Measurements from ENCODE around the gene GNB1L.

Gene GNB1L

DNA sequence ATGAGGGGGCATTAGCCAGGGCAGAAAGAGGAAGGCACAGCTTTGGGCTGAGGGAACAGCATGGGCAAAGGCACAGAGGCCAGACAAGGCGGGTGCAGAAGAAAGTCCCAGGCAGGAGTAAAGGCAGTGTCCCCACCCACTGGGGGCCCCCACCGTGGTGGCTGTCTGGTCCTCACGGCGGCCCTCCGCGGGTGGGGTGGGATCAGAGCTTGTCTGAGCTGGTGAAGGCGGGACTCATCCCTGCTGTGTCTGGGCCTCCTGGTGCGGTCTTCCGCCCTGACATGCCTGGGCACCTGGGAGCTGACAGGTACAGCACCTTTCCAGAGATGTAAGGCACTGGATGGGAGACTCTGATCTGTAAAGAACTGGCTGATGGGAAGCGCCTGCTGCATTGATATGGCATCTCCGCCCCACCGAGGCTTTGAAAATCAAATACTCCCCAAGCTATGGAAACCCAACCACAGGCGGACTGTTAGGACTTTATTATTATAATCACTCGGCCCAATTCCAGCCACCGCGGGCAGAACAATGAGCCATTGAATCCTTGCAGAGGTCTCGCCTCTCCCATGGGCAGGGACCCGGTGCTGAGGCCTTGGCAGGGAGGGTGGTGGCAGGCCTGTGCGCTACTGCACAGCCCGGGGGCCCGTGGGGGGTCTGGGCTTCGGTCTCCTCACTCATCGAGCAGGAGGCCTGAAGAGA, 14.2 kb upstream of the GNB1L start:
- H3K79me2 ChIP-seq (ENCODE audit: low read length): no peaks in the 10 kb centered on the region
- no peak overlapping the region for H3K4me2 ChIP-seq (ENCODE audit: low read length)
- no peaks in the 10 kb centered on the region for H3K9me3 ChIP-seq (ENCODE audit: insufficient read depth, low read length)
- no peaks in the 10 kb centered on the region for H3K27me3 ChIP-seq (ENCODE audit: low read depth, low read length)
- no peaks in the 10 kb centered on the region for H4K20me1 ChIP-seq (ENCODE audit: insufficient read depth, low read length)
- TF ChIP-seq CTCF (IDR thresholded peaks at IDR 0.05; ENCODE audit: low read depth, low read length) (no peak), EZH2phosphoT487 (IDR thresholded peaks at IDR 0.05; ENCODE audit: low read depth) (no peak)
- no peak overlapping the region for H3K27ac ChIP-seq (ENCODE audit: low read length)
- H3K4me3 ChIP-seq (ENCODE audit: low read length): no peak overlapping the region
- no peaks in the 10 kb centered on the region for H3K36me3 ChIP-seq (replicated peaks; ENCODE audit: low read depth, low read length)
- H3K4me1 ChIP-seq (ENCODE audit: low read length): no peaks in the 10 kb centered on the region
- no peak overlapping the region for H3K9ac ChIP-seq (ENCODE audit: low read length)
- no peak overlapping the region for H2AFZ ChIP-seq (ENCODE audit: low read depth, low read length)

GRCh38 chr22:19868333-19868732, 13.7 kb upstream of the GNB1L start:
- no peaks in the 10 kb centered on the region for H3K4me1 ChIP-seq (ENCODE audit: low read length)
- H2AFZ ChIP-seq (ENCODE audit: low read depth, low read length): no peak overlapping the region
- no peaks in the 10 kb centered on the region for H4K20me1 ChIP-seq (ENCODE audit: insufficient read depth, low read length)
- H3K79me2 ChIP-seq (ENCODE audit: low read length): no peaks in the 10 kb centered on the region
- H3K4me3 ChIP-seq (ENCODE audit: low read length): no peak overlapping the region
- no peak for TF ChIP-seq CTCF (IDR thresholded peaks at IDR 0.05; ENCODE audit: low read depth, low read length)
- TF ChIP-seq EZH2phosphoT487 (IDR thresholded peaks at IDR 0.05; ENCODE audit: low read depth): no peak
- H3K9me3 ChIP-seq (ENCODE audit: insufficient read depth, low read length): no peaks in the 10 kb centered on the region
- no peak overlapping the region for H3K4me2 ChIP-seq (ENCODE audit: low read length)
- H3K27me3 ChIP-seq (ENCODE audit: low read depth, low read length): no peaks in the 10 kb centered on the region
- no peak overlapping the region for H3K27ac ChIP-seq (ENCODE audit: low read length)
- H3K36me3 ChIP-seq (replicated peaks; ENCODE audit: low read depth, low read length): no peaks in the 10 kb centered on the region
- H3K9ac ChIP-seq (ENCODE audit: low read length): no peak overlapping the region

GRCh38 chr22:19867617-19868016, 12.9 kb upstream of the GNB1L start:
- Histone ChIP-seq H3K9ac (ENCODE audit: low read length) (no peak overlapping the region), H3K36me3 (replicated peaks; ENCODE audit: low read depth, low read length) (no peaks in the 10 kb centered on the region), H3K79me2 (ENCODE audit: low read length) (no peaks in the 10 kb centered on the region), H2AFZ (ENCODE audit: low read depth, low read length) (no peak overlapping the region), H3K4me2 (ENCODE audit: low read length) (no peak overlapping the region), H3K27ac (ENCODE audit: low read length) (no peak overlapping the region), H3K27me3 (ENCODE audit: low read depth, low read length) (no peaks in the 10 kb centered on the region), H3K9me3 (ENCODE audit: insufficient read depth, low read length) (no peaks in the 10 kb centered on the region), H3K4me1 (ENCODE audit: low read length) (no peaks in the 10 kb centered on the region), H3K4me3 (ENCODE audit: low read length) (no peak overlapping the region), H4K20me1 (ENCODE audit: insufficient read depth, low read length) (no peaks in the 10 kb centered on the region)
- no peak for TF ChIP-seq CTCF (IDR thresholded peaks at IDR 0.05; ENCODE audit: low read depth, low read length)
- TF ChIP-seq EZH2phosphoT487 (IDR thresholded peaks at IDR 0.05; ENCODE audit: low read depth): no peak

DNA sequence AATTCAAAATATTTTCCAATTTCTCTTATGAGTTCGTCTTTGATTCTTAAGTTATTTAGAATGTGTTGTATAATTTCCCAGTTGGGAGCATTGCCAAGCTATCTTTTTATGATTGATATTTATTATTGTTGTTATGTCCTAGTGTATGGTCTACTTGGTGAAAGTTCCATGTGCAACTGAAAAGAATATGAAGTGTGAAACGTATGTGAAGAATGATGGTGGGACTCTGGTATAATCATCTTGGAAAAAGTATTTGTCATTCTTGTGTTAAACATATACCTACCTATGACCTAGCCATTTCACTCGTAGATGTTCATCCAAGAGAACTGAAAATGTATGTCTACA, 12.0 kb upstream of the GNB1L start:
- Histone ChIP-seq H3K4me2 (ENCODE audit: low read length) (no peak overlapping the region), H3K4me3 (ENCODE audit: low read length) (no peak overlapping the region), H2AFZ (ENCODE audit: low read depth, low read length) (no peak overlapping the region), H3K27ac (ENCODE audit: low read length) (no peak overlapping the region), H3K4me1 (ENCODE audit: low read length) (no peaks in the 10 kb centered on the region), H3K9me3 (ENCODE audit: insufficient read depth, low read length) (no peaks in the 10 kb centered on the region), H3K79me2 (ENCODE audit: low read length) (no peaks in the 10 kb centered on the region), H4K20me1 (ENCODE audit: insufficient read depth, low read length) (no peaks in the 10 kb centered on the region), H3K27me3 (ENCODE audit: low read depth, low read length) (no peaks in the 10 kb centered on the region), H3K36me3 (replicated peaks; ENCODE audit: low read depth, low read length) (no peaks in the 10 kb centered on the region), H3K9ac (ENCODE audit: low read length) (no peak overlapping the region)
- no peak for TF ChIP-seq CTCF (IDR thresholded peaks at IDR 0.05; ENCODE audit: low read depth, low read length)
- no peak for TF ChIP-seq EZH2phosphoT487 (IDR thresholded peaks at IDR 0.05; ENCODE audit: low read depth)
